HG02943 (cell line): ENCODE data around the gene GAP43.

ENCODE experiments used
- ATAC-seq: cut with Tn5 transposase; IDR thresholded peaks from one replicate; pipeline ENCODE4 v1.9.1; 2021; ENCODE audit warnings: mild to moderate bottlenecking, low read depth, moderate library complexity; ENCODE audit not compliant: unreplicated experiment

GAP43 gene, protein sequence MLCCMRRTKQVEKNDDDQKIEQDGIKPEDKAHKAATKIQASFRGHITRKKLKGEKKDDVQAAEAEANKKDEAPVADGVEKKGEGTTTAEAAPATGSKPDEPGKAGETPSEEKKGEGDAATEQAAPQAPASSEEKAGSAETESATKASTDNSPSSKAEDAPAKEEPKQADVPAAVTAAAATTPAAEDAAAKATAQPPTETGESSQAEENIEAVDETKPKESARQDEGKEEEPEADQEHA

DNA sequence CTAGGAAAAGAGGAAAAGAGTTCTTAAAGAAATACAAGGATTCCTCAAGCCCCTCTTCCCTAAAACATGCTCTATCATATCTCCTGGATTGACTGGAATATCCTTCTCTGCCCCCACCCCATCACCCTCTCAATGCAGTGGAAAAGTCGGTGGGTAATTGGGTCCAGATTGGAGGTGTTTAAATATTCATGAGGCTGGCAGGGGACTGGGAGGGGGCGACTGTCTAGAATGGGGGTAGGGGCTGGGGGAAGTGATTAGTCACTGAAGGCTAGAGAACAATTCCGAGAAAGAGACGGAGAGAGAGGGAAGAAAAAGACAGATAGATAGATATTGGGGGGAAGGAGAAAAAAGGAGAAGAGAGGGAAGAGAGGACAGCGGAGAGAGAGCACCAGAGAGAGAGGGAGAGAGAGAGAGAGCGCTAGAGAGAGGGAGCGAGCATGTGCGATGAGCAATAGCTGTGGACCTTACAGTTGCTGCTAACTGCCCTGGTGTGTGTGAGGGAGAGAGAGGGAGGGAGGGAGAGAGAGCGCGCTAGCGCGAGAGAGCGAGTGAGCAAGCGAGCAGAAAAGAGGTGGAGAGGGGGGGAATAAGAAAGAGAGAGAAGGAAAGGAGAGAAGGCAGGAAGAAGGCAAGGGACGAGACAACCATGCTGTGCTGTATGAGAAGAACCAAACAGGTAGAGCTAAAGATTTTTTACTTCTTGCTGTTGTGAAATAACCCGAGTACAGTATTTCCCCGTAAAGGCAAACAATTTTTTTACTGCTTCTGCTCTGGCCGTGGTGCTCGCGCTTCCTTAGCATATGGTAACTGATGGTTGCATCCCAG lies at the start of gene GAP43:
Gene GAP43, plus strand, starts transcription at position 467 of the 825 bp plus-strand sequence. Its CDS starts 180 bp downstream, at position 647.
- ATAC-seq = no peak

DNA sequence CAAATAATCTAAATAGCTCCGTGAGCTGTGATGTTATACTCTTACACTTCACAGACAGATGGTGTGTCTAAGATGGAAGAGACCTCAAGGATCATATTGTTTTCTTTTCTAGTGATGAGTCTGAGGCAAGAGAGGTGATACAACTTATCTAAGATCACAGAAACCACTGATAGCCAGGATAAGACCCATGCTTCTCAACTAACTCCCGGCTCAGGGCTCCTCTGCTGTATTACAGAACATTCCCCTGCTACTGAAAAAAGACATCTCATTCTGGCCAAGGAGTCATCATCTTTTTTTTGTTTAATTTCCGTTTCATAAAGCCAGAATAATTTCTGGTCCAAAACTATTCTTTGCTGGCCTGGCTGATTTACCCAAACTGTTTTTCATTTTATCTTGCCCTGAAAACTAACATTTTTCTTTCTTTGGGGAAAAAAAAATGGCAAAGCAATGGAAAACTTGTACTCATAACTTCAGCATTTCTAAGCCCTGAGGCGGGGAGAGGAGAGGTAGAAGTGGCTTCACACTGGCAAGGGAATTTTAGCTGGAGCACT lies 46.9 kb upstream of the GAP43 start:
- ATAC-seq = no peak

DNA sequence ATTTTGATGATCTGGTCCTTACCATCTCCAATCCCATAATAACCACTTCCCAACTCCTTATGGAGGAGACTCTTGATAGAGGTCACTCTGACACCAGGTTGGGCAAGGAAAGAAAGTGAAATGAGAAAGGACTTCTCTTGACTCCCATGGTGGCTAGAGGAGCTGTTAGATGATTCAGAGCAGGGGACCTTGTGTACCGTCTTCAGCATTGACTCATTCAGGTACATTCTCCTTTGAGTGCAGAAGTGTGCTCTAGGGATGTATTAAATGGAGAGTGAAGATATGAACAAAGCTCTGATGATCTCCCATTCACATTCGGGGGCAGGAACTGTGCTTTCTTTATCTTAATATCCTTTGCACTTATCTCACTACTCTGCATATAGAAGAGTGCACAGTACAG lies 46.3 kb upstream of the GAP43 start:
- ATAC-seq = no peak

DNA sequence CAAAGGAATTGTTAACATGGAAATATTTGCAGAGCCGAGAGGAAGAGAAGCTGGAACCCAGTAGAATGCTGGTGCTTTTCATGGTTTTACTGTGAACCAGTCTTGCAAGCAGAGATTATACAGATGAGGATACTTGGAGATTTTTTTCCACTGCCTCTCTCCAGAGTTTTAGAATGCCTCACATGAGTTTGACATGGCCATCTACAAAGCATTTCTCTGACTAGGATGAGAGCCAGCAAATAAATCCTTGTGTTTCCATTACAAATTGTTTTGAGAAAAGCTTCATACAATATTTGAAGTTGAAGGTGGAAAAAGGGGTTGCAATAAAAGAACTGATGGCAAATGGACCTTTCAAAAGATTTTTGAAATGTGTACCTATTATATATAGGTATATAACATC lies 45.0 kb upstream of the GAP43 start:
- ATAC-seq = no peak

DNA sequence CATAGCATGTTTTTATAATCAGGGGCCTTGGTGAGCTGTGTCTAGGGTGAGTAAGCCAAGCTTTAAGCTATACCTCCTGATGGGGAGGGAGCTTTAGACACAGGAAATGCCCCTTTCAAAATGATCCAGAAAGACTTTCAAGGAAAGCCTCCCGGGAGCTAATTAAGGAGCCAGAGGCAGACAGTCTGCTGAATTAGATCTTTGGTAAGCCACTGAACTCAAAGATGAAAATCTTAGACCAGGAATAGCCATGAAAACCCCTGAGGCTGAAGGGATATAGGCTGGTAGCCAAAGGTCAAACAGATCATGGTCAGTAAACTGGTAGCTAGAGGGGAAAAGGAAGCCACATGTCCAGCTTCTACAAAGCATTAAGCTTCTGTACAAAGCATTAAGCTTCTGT lies 42.7 kb upstream of the GAP43 start:
- no peak for ATAC-seq

DNA sequence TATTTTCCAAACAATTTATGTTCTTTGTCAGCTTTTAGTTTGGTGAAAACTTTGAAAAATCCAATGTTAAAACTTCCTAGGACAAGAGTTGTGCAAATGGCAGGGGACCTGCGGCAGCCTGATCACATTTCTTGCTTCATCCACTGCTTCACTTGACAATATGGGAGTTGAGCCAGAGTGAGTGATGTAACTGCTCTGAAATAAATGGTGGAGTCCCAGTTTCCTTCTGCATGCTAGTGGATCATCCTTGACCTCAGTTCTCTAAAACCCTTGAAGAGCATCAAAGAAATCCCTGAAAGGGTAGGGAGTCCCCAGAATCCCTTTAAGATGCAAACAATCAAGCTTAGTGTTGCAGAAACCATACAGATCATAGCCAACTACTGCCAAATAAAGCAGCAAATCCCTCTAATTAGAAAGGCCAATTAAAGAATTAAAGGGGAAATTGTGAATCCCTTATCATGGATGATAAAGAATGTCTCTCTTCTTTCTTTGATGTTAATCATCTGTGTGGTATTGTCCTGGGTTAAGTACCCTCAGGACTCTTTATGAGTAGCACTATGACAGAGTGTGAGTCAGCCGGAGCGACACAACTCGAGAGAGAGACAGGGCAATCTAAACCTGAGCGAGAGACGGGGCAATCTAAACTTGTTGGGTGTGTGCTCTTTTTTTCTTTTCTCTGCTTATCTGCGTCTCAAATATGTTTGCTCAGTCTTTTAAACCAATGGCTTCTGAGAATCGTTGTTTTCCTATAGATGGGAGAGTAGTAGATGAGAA lies 41.8 kb upstream of the GAP43 start:
- no peak for ATAC-seq

DNA sequence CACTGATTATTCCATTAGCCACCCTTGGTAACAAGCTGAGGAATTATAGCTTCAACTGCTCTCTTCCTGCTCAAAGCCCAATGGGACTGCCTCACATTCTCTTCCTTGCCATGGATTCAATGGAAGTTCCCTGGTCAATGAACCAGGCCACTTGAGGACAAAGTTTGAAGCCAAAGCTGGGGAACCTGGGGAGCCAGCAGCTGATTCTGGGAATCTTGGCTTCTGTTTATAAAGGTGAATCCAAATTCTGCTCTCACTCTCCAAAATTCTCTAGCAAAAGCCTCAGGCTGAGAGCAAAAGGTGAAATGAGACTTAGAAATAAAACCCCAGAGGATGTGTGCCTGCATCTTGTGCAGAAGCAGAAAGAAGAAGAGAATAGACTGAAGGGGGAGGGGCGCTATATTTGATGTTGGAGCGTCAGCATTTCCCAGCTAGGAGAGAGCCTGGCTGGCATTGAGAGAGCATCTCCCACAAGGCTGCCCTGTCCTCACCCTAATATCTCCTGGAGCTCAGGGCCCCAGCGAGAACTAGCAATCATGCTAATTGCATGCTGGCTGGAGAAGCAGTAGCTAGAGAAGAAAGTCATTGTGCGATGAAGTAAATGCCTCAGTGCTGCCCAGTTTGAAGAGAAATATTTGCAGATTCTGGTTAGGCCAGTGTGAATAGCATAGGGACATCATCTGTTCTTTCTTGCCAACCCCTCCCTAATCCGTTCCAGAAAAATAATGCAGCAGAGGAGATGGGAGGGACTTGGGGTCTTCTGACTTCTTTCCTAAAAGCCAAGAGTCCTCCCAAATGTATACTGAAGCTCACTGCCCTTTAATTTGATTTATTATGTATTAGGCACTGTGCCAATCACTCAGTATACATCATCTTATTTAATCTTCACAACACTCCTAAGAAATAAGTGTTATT lies 34.9 kb upstream of the GAP43 start:
- no peak for ATAC-seq

DNA sequence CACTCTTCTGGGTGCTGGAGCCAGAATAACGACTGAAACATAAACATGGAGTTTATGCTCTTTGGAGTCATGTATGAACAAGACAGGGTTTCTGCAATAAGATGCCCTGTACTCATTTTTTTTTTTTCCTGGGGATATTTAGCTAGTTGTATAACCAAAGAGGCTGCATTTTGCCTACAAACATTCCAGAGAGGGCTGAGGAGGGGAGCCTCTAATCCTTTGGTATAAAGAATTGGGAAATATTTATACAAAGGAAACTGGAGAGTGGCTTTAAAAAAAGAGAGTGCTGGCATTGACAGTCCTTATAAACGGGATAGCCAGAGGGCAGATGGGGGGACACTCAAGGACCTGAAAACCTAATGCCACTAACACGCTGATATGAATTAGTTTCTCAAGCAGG lies 32.4 kb upstream of the GAP43 start:
- no peak for ATAC-seq

DNA sequence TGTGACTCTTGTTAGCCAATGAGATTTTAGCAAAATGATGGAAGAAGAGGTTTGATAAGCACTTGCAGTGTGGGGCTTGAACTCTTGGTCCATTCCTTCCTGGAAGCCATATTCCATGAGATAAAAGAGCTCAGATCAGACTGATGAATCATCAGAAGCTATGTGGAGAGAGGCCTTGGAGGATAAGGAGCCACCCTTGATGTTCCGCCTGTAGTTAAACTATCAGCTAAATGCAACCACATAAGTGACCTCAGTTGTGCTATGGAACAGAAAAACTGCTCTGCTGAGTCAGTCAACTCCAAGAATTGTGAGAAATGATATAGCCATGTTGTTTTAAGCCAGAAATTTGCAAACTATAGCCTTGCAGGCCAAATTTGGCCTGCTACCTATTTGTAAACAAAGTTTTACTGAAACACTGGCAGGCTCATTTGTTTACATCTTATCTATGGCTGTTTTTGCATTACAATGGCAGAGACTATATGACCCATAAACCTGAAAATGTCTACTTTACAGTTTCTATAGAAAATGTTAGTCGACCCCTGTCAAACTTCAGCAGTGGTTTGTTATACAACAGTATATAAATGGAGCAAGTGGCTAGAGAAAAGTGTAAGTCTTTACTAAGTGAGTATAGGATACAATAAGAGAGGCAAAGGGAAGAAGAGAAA lies 27.6 kb upstream of the GAP43 start:
- ATAC-seq = no peak

DNA sequence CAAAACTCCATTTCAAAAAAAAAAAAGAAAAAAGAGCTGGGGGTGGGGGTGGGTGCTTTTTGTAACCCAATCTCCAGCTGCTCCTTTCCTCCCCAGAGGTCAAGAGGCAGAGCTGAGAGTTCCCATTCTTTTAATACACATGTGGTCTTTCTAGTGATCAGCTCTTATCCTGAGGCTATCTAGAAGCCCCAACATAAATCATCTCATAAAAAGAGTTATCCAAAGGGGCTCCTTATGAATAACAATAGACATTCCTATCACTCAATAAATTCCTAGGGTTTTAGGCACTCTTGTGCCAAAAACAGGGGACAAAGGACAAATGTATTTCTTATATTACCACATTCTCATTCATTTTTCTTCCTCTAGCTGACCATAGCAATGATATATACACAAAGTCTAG lies 25.1 kb upstream of the GAP43 start:
- no peak for ATAC-seq

DNA sequence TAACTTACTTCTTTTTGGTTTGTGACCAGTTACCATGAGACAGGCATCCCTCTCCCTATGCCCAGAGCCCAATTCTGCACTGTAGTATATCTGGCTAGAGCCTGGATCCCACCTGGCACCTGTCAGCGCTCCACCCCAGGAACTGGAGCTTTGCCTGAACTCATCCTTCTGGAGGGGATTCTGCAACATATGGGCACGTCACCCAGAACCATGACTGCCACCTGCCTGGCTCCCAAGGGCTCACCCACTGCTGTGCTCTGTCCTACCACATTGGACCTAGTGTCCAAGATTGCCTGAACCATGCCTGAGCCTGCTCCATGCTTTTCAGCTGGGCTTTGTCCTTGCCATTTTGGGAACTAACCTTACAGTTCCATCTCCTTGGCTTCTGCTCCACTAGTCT lies 21.1 kb upstream of the GAP43 start:
- ATAC-seq = no peak

DNA sequence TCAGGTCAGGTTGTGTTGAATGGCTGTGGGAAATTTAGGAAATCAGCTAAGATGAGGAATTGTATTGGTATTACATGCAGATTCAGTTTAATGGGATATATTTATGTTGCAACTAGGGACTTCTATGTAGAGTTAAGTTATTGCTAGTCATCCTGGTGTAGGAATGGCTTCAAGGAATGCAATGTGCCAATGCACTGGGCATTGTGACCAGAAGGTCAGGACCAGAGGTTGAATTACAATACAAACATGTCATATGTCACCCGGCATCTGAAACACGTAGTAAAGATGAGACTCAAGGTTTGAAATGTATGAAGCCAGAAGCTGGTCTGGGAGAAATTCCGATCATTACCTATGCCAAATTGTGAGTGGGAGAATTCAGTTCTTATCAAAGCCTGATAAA lies 11.7 kb upstream of the GAP43 start:
- ATAC-seq = no peak

DNA sequence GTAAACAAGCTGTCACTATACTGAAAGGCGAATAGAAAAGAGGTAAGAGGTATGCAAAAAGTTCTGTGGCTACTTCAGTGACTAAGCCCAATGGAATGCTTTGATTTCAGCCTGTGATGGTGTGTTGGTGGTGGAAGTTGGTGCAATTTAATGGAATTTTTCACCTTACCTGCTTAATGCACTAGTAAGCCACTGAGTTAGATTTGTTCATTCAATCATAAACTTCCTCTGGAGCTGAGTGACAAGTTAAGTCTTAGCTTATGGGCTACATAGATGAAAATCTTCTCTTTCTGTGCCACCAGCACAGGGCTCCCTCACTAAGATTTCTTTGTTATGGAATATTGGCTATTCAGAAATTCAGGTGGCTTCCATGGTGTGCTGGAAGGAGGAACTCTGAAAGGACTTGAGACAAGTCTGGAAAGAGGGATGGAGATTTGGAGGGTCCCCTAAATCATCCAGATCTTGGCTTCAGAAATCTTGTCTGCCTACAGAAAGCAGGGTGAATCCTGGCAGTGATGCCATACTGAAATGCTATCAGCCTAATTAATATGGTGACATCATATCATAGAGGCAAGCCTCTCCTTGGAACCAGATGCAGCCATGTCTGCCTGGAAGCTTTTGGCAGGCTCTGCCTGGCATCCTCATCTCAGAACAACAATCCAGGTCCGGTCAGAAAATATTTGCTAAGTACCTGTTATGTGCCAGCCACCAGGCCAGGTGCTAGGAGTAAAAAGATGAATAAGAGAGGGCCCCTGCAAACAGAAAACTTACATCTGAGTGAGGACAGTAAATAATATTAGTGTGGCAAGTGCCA lies 8.1 kb upstream of the GAP43 start:
- no peak for ATAC-seq

DNA sequence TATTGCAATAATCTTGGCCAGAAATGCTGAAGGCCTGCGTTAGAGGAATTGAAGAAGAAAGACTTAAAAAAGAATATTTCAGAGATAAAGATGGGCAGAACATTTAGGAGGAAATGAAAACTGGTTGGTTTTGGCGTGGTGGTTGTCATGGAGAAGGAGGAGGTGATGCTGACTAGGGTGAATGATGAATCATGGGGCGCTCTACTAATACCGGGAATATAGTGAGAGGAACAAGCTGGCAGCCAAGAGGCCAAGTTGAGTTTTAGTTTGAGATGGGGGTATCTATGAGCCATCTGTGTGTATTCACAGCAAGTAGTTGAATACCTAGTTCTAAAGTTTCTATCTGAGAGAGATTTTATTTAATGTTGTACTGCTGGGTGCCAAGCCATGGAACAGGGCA lies 6.8 kb upstream of the GAP43 start:
- ATAC-seq = no peak

DNA sequence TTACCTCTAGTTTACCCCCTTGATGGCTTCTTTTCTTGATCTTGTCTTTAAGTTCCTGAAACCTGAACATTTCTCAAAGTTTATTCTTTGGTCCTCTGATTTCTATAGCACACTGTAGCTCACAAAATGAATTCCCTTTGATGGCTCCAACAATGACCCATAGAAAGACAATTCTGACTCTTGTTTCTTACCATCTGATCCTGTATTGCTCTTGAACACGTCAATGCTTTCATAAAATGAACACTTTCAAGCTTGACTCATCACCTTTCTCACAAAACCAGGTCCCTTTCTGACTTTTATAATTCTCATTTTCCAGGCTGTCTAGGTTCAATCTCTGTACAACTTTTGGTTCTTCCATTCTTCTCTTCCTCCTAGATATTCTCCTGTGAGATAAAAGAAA lies 5.7 kb upstream of the GAP43 start:
- ATAC-seq = no peak

DNA sequence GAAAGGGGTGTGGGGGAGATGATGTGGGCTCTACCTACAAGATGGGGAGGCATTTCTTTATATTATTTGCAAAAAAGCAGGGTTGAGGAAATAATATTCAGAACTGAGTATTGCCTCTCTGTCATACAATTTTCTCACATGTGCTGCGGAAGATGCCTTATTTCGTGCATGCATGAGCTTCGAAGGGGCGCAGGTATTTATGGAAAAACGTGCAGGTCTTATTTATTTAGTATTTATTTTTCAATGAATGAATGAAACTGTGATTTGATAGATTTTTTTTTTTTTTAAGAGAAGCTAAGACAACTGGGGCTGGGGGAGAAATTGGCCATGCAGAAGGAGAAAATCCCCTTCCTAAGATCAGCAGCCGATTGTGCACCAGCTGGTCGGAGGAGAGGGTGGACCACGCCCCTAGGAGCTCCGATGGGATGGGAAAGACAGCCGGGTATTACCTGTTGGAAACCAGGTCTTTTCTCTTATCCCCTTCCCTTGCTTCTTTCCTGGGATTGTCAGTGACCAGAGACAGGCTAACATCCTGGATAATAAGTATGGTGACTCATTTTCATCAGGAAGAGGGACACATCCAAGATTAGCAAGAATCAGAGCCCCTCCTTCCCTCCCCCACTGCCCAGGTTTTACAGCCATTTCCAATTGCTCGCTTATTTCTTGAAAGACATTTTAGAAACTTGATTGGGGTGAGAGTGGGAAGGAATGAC lies 875 bp downstream of the GAP43 start:
- no peak for ATAC-seq

DNA sequence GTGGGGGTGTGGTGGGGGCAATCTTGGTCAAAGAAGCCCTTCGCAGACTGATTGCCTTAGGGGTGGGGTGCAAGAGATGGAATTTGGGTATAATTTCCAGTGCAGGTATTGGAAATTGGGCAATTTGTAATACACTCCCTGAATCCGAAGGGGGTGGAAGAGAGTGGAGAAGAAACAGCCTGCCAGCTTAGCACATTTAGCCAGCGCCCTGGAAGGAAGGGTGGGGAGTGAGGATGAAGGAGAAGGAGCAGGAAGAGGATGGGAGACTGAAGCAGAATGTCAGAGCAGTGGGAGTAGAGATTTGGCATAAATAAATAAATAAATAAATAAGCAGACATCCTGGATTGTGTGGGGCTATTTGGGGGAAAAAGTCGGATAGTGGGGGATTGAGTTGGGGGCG lies 1.6 kb downstream of the GAP43 start:
- no peak for ATAC-seq

DNA sequence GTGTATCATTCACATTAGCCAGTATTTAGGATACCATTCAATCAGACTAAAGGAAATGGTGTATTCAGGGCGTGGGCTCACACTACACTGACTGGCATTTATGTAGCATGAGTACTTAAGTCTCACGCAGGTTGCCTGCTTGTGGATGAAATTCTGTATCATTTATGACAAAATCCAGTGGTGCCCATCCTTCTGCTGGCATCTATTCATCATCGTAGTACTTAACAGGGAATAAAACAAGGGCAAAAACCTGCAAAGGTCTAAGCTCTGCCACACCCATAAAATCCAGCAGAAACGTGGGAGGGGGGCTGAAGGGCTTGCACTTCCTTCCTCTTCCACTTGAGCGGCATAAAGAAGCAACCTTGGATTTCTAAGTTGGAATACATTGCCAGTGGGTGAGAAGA lies 2.7 kb downstream of the GAP43 start:
- no peak for ATAC-seq
